ENCODE data around the gene CBX2.

Gene CBX2

GRCh38 chr17:79785017-79785899, 7.3 kb downstream of the CBX2 start:
- in situ Hi-C loops (cut with HindIII; ENCODE audit: low sequenced_read_pairs): no loop called here

GRCh38 chr17:79785900-79786810, 8.2 kb downstream of the CBX2 start:
- in situ Hi-C loops (cut with HindIII; ENCODE audit: low sequenced_read_pairs): no loop called here

GRCh38 chr17:79786930-79787643, 9.1 kb downstream of the CBX2 start:
- in situ Hi-C loops (cut with HindIII; ENCODE audit: low sequenced_read_pairs): no loop called here

GRCh38 chr17:79788455-79788854, 10.5 kb downstream of the CBX2 start:
- in situ Hi-C loops (cut with HindIII; ENCODE audit: low sequenced_read_pairs): no loop called here

- in situ Hi-C loops (cut with HindIII; ENCODE audit: low sequenced_read_pairs): no loop called here
Measured at GRCh38 chr17:79788989-79789942, 11.3 kb downstream of the CBX2 start.

GRCh38 chr17:79789943-79790804, 12.2 kb downstream of the CBX2 start:
- in situ Hi-C loops (cut with HindIII; ENCODE audit: low sequenced_read_pairs): loop anchor here (10.0 kb wide), 1 partner anchor 45 kb away; no protein-coding TSS in a partner anchor

- in situ Hi-C loops (cut with HindIII; ENCODE audit: low sequenced_read_pairs): loop anchor here (10.0 kb wide), 1 partner anchor 46 kb away; no protein-coding TSS in a partner anchor
Measured at GRCh38 chr17:79790805-79791734, 13.1 kb downstream of the CBX2 start.

- in situ Hi-C loops (cut with HindIII; ENCODE audit: low sequenced_read_pairs): loop anchor here (10.0 kb wide), 1 partner anchor 47 kb away; no protein-coding TSS in a partner anchor
Measured at GRCh38 chr17:79791735-79792161, 13.8 kb downstream of the CBX2 start.

- in situ Hi-C loops (cut with HindIII; ENCODE audit: low sequenced_read_pairs): loop anchor here (10.0 kb wide), 1 partner anchor 48 kb away; no protein-coding TSS in a partner anchor
Measured at GRCh38 chr17:79792341-79792871, 14.5 kb downstream of the CBX2 start.

GRCh38 chr17:79792984-79793923, 15.3 kb downstream of the CBX2 start:
- in situ Hi-C loops (cut with HindIII; ENCODE audit: low sequenced_read_pairs): loop anchor here (10.0 kb wide), 1 partner anchor 48 kb away; no protein-coding TSS in a partner anchor

GRCh38 chr17:79793924-79794304, 16.0 kb downstream of the CBX2 start:
- in situ Hi-C loops (cut with HindIII; ENCODE audit: low sequenced_read_pairs): loop anchor here (10.0 kb wide), 1 partner anchor 49 kb away; no protein-coding TSS in a partner anchor

- in situ Hi-C loops (cut with HindIII; ENCODE audit: low sequenced_read_pairs): loop anchor here (5.0 to 10.0 kb wide), 2 partner anchors 50 to 197 kb away; no protein-coding TSS in a partner anchor
Measured at GRCh38 chr17:79794659-79795511, 16.9 kb downstream of the CBX2 start.

GRCh38 chr17:79795795-79796443, 18.0 kb downstream of the CBX2 start:
- in situ Hi-C loops (cut with HindIII; ENCODE audit: low sequenced_read_pairs): loop anchor here (5.0 to 10.0 kb wide), 2 partner anchors 51 to 196 kb away; no protein-coding TSS in a partner anchor

GRCh38 chr17:79796444-79796762, 18.5 kb downstream of the CBX2 start:
- in situ Hi-C loops (cut with HindIII; ENCODE audit: low sequenced_read_pairs): loop anchor here (5.0 to 10.0 kb wide), 2 partner anchors 52 to 196 kb away; no protein-coding TSS in a partner anchor
